Natural killer cell (primary cell): Measurements from ENCODE around the gene OSBPL10. TPM values are rescaled to one million over a fixed set of nuclear protein-coding genes. Genes with fewer than 3 reads are reported as not detected.

Source experiments
- ATAC-seq, 3 donors: fragments of 150-1000 bp in 2 of 3; fragments of 200-7000 bp in 1 of 3; cut with Tn5 transposase; 1 replicate in 1 of 3; 2 replicates in 2 of 3; pipeline ENCODE4 v1.10.0; 2021; ENCODE audit warnings: mild to moderate bottlenecking in 2 of 3, moderate library complexity in 2 of 3
- DNase-seq, 2 donors: peaks; one replicate each; pipeline versions ENCODE4 v3.0.0 to v3.0.0-alpha.2; 2013 to 2021; ENCODE audit warnings: mixed read lengths in 1 of 2
- H3K27ac ChIP-seq: one replicate; pipeline ENCODE4 v1.5.1; 2013; ENCODE audit warnings: mild to moderate bottlenecking, low read length
- H3K27me3 ChIP-seq: one replicate; pipeline ENCODE4 v1.6.1; 2013; ENCODE audit warnings: low read length; ENCODE audit not compliant: control insufficient read depth, insufficient read depth
- H3K36me3 ChIP-seq: one replicate; pipeline ENCODE4 v1.6.1; 2013; ENCODE audit warnings: low read length; ENCODE audit not compliant: control insufficient read depth, insufficient read depth
- H3K4me1 ChIP-seq: one replicate; pipeline ENCODE4 v1.6.1; 2013; ENCODE audit warnings: low read length; ENCODE audit not compliant: control insufficient read depth, insufficient read depth
- H3K4me3 ChIP-seq: one replicate; pipeline ENCODE4 v1.5.1; 2013; ENCODE audit warnings: low read length
- H3K9me3 ChIP-seq: one replicate; pipeline ENCODE4 v1.6.1; 2013; ENCODE audit warnings: low read length; ENCODE audit not compliant: control insufficient read depth, insufficient read depth
- H3K27ac Mint-ChIP-seq, 2 donors: one replicate each; pipeline ENCODE4 v1.8.0; 2022; ENCODE audit warnings: mild to moderate bottlenecking in 2 of 2, mixed read lengths in 2 of 2, moderate library complexity in 1 of 2
- H3K27me3 Mint-ChIP-seq, 2 donors: one replicate each; pipeline ENCODE4 v1.8.0; 2022; ENCODE audit warnings: low read depth in 2 of 2, mixed read lengths in 2 of 2
- H3K36me3 Mint-ChIP-seq: one replicate; pipeline ENCODE4 v1.8.0; 2022; ENCODE audit warnings: mixed read lengths
- H3K4me1 Mint-ChIP-seq, 2 donors: one replicate each; pipeline ENCODE4 v1.8.0; 2022; ENCODE audit warnings: mixed read lengths in 2 of 2
- H3K4me3 Mint-ChIP-seq: one replicate; pipeline ENCODE4 v1.8.0; 2022; ENCODE audit warnings: mild to moderate bottlenecking, moderate library complexity, mixed read lengths
- H3K9me3 Mint-ChIP-seq, 2 donors: one replicate each; pipeline ENCODE4 v1.8.0; 2022; ENCODE audit warnings: mixed read lengths in 2 of 2
- CTCF ChIP-seq: fragments of 200-600 bp; IDR thresholded peaks from one replicate; pipeline ENCODE4 v1.8.0; 2022; ENCODE audit warnings: antibody characterized with exemption
- WGBS: methylation state at CpG from one replicate; pipeline ENCODE4 v1.1.7; 2013; ENCODE audit warnings: missing lambda C conversion rate; ENCODE audit not compliant: insufficient coverage; 5-methylcytosine and 5-hydroxymethylcytosine counted together
- intact Hi-C: fragments of 100-400 bp; cut with micrococcal nuclease; formaldehyde crosslinking; loops from one replicate; pipeline ENCODE4 v1.14.2; 2022
- total RNA-seq, 4 donors: library from RNA; stranded (reverse); fragments of 120-200 nt in 1 of 4; gene quantifications; one replicate each; pipeline versions ENCODE4 v1.2.3 to v1.2.4, GENCODE V29; 2013 to 2022

The OSBPL10 gene
- total RNA-seq, 3 donors from 2014 or later (not counting 1 experiment from before 2014, with no cell fraction given): 1.00 to 3.6 (median 1.6) TPM

- peaks cover 8 to 12% of the 10 kb centered on the region in 2 donors for H3K27me3 Mint-ChIP-seq
- H3K4me3 Mint-ChIP-seq: no peak overlapping the region
- H3K4me1 ChIP-seq: no peaks in the 10 kb centered on the region
Measured at GRCh38 chr3:31890742-31891469, 90.2 kb downstream of the OSBPL10 start.

GRCh38 chr3:31890007-31890406 lies 91.1 kb downstream of the OSBPL10 start:
- Mint-ChIP-seq H3K36me3 (no peaks in the 10 kb centered on the region), H3K4me1 (no peaks in the 10 kb centered on the region), H3K9me3 (no peaks in the 10 kb centered on the region), H3K27ac (no peak overlapping the region), H3K27me3 (peaks cover 8 to 15% of the 10 kb centered on the region in 2 donors), H3K4me3 (no peak overlapping the region)
- H3K4me1 ChIP-seq: no peaks in the 10 kb centered on the region
- ATAC-seq (no peak), DNase-seq (no peak)
- H3K4me3 ChIP-seq: no peak overlapping the region
- no peak for TF ChIP-seq CTCF
- no peaks in the 10 kb centered on the region for H3K9me3 ChIP-seq
- no peaks in the 10 kb centered on the region for H3K27me3 ChIP-seq
- H3K36me3 ChIP-seq: no peaks in the 10 kb centered on the region
- 87% methylated on average over 1 of the region's 2 CpGs for WGBS
- intact Hi-C loops: no loop called here
- H3K27ac ChIP-seq: no peak overlapping the region

More at GRCh38 chr3:31890742-31891469, 90.2 kb downstream of the OSBPL10 start:
- Histone ChIP-seq H3K4me3 (no peak overlapping the region), H3K36me3 (no peaks in the 10 kb centered on the region), H3K27ac (no peak overlapping the region), H3K27me3 (no peaks in the 10 kb centered on the region), H3K9me3 (no peaks in the 10 kb centered on the region)
- intact Hi-C loops: no loop called here
- DNase-seq: no peak
- 82% methylated on average over 8 of the region's 8 CpGs for WGBS
- no peaks in the 10 kb centered on the region for H3K9me3 Mint-ChIP-seq
- H3K4me1 Mint-ChIP-seq: no peaks in the 10 kb centered on the region
- H3K27ac Mint-ChIP-seq: no peak overlapping the region
- ATAC-seq: no peak
- TF ChIP-seq CTCF: no peak
- no peaks in the 10 kb centered on the region for H3K36me3 Mint-ChIP-seq

GRCh38 chr3:31885235-31885634 lies 95.8 kb downstream of the OSBPL10 start:
- no peak for ATAC-seq
- no peak overlapping the region for H3K27ac ChIP-seq
- no peak for TF ChIP-seq CTCF
- Mint-ChIP-seq H3K9me3 (no peaks in the 10 kb centered on the region), H3K4me3 (no peak overlapping the region), H3K27ac (no peak overlapping the region), H3K4me1 (no peaks in the 10 kb centered on the region), H3K36me3 (no peaks in the 10 kb centered on the region), H3K27me3 (peaks cover 14 to 18% of the 10 kb centered on the region in 2 donors)
- H3K4me1 ChIP-seq: no peaks in the 10 kb centered on the region
- intact Hi-C loops: no loop called here
- no peaks in the 10 kb centered on the region for H3K36me3 ChIP-seq
- H3K9me3 ChIP-seq: no peaks in the 10 kb centered on the region
- no peaks in the 10 kb centered on the region for H3K27me3 ChIP-seq
- no peak for DNase-seq
- H3K4me3 ChIP-seq: no peak overlapping the region
- 72% methylated on average over 3 of the region's 3 CpGs for WGBS

- no peaks in the 10 kb centered on the region for H3K36me3 Mint-ChIP-seq
- no peaks in the 10 kb centered on the region for H3K9me3 Mint-ChIP-seq
- no peak overlapping the region for H3K4me3 Mint-ChIP-seq
- WGBS: 90% methylated on average over 1 of the region's 1 CpG
- Histone ChIP-seq H3K4me1 (no peaks in the 10 kb centered on the region), H3K4me3 (no peak overlapping the region), H3K9me3 (no peaks in the 10 kb centered on the region), H3K27me3 (no peaks in the 10 kb centered on the region), H3K27ac (no peak overlapping the region), H3K36me3 (no peaks in the 10 kb centered on the region)
- H3K4me1 Mint-ChIP-seq: no peaks in the 10 kb centered on the region
- peaks cover 14 to 18% of the 10 kb centered on the region in 2 donors for H3K27me3 Mint-ChIP-seq
- intact Hi-C loops: no loop called here
- ATAC-seq (no peak), DNase-seq (no peak)
- no peak for TF ChIP-seq CTCF
- no peak overlapping the region for H3K27ac Mint-ChIP-seq
Measured at GRCh38 chr3:31884251-31884650, 96.8 kb downstream of the OSBPL10 start.
